Lower lobe of right lung (tissue), 2 donors: ENCODE results near the gene CEP164. TPM values are rescaled to one million over a fixed set of nuclear protein-coding genes. Genes with fewer than 3 reads are reported as not detected.

Source experiments
- ATAC-seq, 2 donors: fragments of 200-7000 bp; cut with Tn5 transposase; one replicate each; pipeline ENCODE4 v1.9.1; 2020 to 2022; ENCODE audit warnings: mild to moderate bottlenecking in 2 of 2, moderate library complexity in 2 of 2
- DNase-seq: peaks from one replicate; pipeline ENCODE4 v3.0.0-alpha.2; 2020
- H3K27ac ChIP-seq: fragments of 200-600 bp; one replicate; pipeline ENCODE4 v1.8.0; 2022
- H3K27me3 ChIP-seq: fragments of 200-600 bp; one replicate; pipeline ENCODE4 v1.8.0; 2022; ENCODE audit warnings: low read depth
- H3K36me3 ChIP-seq: fragments of 200-600 bp; one replicate; pipeline ENCODE4 v1.8.0; 2022; ENCODE audit warnings: mild to moderate bottlenecking
- H3K4me1 ChIP-seq: fragments of 200-600 bp; one replicate; pipeline ENCODE4 v1.8.0; 2022
- H3K4me3 ChIP-seq: fragments of 200-600 bp; one replicate; pipeline ENCODE4 v1.8.0; 2022; ENCODE audit warnings: mild to moderate bottlenecking
- H3K9me3 ChIP-seq: fragments of 200-600 bp; one replicate; pipeline ENCODE4 v1.8.0; 2022
- intact Hi-C: fragments of 100-400 bp; cut with DNase I; formaldehyde crosslinking; loops from one replicate; pipeline ENCODE4 v1.11.0; 2022
- total RNA-seq: library from RNA; stranded (reverse); fragmentation: NEBNext Ultra II Directional; extraction: Animal tissue kit (Norgen Biotek cat#: 25700); gene quantifications from one replicate; pipeline ENCODE4 v1.2.1, GENCODE V29; 2021
- TF ChIP-seq, protein P1 (sequence below): fragments of 200-600 bp; IDR thresholded peaks from one replicate; pipeline ENCODE4 v1.8.0; 2022; ENCODE audit warnings: antibody characterized with exemption, mild to moderate bottlenecking
- donor health status: DM: no; HTN: yes; CAD: no; lungs with severe emphysema.

Gene CEP164
- total RNA-seq, 1 donor from 2014 or later = 27.3 TPM

DNA sequence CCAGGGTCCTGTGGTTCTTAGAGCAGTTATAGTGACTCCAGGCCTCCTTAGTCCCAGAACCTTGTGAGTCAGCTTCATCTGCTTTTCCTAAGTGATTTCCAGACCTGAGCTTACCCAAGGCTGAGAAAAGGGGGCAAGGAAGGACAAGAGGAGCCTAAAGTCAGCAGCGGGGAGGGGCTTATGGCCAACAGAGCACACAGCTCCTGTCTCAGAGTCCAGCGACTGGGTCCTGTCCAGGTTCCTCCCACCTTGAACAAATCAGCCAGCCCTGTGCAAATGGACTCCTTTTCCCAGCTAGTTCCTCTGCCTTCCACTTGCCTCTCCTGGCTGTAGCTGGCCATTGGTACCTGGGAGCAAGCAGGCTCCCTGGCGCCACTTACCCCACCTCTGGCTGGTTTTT lies 22.5 kb upstream of the CEP164 start:
- intact Hi-C loops = no loop called here
- Histone ChIP-seq H3K4me3 (no peak overlapping the region), H3K4me1 (peaks cover 6% of the 10 kb centered on the region), H3K27ac (no peak overlapping the region), H3K27me3 (no peaks in the 10 kb centered on the region), H3K36me3 (no peaks in the 10 kb centered on the region), H3K9me3 (no peaks in the 10 kb centered on the region)
- TF ChIP-seq, protein P1, sequence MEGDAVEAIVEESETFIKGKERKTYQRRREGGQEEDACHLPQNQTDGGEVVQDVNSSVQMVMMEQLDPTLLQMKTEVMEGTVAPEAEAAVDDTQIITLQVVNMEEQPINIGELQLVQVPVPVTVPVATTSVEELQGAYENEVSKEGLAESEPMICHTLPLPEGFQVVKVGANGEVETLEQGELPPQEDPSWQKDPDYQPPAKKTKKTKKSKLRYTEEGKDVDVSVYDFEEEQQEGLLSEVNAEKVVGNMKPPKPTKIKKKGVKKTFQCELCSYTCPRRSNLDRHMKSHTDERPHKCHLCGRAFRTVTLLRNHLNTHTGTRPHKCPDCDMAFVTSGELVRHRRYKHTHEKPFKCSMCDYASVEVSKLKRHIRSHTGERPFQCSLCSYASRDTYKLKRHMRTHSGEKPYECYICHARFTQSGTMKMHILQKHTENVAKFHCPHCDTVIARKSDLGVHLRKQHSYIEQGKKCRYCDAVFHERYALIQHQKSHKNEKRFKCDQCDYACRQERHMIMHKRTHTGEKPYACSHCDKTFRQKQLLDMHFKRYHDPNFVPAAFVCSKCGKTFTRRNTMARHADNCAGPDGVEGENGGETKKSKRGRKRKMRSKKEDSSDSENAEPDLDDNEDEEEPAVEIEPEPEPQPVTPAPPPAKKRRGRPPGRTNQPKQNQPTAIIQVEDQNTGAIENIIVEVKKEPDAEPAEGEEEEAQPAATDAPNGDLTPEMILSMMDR = no peak
- ATAC-seq (no peak), DNase-seq (no peak)

DNA sequence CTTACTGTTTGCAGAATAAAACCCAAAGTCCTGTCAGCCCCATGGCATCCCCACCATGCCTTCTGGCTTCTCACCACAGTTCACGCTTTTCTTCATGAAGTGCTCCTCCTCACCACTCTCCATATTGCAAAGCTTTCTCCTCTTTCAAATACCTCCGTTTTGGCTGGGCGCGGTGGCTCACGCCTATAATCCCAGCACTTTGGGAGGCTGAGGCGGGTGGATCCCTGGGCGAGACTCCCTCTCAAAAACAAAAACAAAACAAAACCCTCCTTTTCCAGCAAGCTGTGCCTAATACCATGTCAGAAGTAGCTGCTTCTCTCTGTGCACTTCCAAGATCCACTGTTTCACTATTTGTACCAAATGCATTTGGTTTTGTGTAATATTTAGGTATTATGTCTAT lies 18.3 kb upstream of the CEP164 start:
- H3K4me1 ChIP-seq = peaks cover 13% of the 10 kb centered on the region
- no peak for ATAC-seq
- no peaks in the 10 kb centered on the region for H3K27me3 ChIP-seq
- TF ChIP-seq, protein P1 = no peak
- no peak overlapping the region for H3K4me3 ChIP-seq
- no peak for DNase-seq
- H3K36me3 ChIP-seq = no peaks in the 10 kb centered on the region
- intact Hi-C loops = no loop called here
- H3K9me3 ChIP-seq = no peaks in the 10 kb centered on the region
- no peak overlapping the region for H3K27ac ChIP-seq

DNA sequence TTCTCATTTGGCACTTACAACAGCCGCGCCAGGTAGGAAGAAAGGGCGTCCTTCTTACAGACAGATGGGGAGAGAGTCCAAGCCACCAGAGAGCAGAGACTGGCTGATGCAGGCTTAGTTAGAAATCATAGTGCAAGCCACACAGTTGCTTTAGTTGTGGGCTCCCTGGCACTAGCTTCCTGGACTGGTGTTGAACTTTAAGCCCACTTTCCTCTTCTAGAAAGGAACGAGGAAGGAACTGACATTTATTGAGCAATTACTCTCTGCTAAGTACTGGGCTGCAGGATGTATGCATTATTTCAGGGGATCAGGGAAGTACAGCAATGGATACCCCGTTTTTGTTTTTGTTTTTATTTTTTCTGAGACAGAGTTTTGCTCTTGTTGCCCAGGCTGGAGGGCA lies 14.6 kb upstream of the CEP164 start:
- TF ChIP-seq, protein P1 = no peak
- H3K27me3 ChIP-seq = no peaks in the 10 kb centered on the region
- H3K4me1 ChIP-seq = peaks cover 33% of the 10 kb centered on the region
- no peaks in the 10 kb centered on the region for H3K9me3 ChIP-seq
- intact Hi-C loops = no loop called here
- H3K36me3 ChIP-seq = no peaks in the 10 kb centered on the region
- ATAC-seq (peak in 1 of 2 donors; percentile 27), DNase-seq (no peak)
- H3K4me3 ChIP-seq = no peak overlapping the region
- H3K27ac ChIP-seq = no peak overlapping the region

DNA sequence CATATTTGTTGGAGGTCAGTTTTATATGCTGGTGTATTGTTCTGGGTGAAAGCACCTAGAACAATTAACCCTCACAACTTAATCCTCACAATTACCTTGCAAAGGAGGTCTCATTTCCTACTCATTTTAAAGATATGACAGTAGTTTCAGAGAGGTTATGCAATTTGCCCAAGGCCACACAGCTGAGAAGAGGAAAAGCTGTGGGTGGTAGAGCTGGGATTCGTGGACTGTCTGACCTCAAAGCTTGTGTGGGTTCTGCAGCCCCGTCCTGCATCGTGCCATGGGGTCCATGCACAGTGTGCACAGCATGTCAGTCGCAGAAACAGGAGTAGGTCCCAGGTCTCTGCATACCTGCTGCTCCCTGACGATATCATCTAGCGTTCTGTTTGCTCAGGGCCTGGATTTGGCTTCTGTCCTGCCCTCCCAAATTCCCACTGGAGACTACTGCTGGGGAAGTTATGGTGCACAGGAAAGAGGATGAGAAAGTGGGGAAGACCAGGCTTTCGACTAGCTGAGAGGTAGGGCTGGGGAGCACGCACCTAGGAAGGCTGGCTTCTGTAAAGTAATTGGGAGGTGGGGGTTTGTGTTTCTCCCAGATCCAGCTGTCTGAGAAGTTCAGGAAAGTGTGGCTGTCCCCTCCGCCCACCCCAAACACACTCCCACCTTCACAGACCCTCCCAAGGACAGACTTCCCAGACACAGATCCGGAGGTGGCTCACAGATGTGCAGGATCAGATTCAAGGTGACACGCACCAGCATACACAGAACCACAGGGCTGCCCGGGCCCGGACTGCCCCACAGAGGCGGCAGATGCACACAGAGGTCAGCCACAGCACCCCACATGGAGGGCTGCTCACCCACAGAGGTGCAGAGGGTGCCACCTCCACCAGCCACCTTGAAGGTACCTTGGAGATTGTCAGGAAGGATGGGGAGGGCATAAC lies 13.6 kb upstream of the CEP164 start:
- Histone ChIP-seq H3K27me3 (no peaks in the 10 kb centered on the region), H3K4me1 (peaks cover 33% of the 10 kb centered on the region), H3K9me3 (no peaks in the 10 kb centered on the region), H3K36me3 (no peaks in the 10 kb centered on the region), H3K4me3 (peak overlapping the region; percentile 78), H3K27ac (no peak overlapping the region)
- TF ChIP-seq, protein P1 = no peak
- intact Hi-C loops = no loop called here
- peak in 1 of 2 donors; percentile 10 for ATAC-seq
- no peak for DNase-seq

DNA sequence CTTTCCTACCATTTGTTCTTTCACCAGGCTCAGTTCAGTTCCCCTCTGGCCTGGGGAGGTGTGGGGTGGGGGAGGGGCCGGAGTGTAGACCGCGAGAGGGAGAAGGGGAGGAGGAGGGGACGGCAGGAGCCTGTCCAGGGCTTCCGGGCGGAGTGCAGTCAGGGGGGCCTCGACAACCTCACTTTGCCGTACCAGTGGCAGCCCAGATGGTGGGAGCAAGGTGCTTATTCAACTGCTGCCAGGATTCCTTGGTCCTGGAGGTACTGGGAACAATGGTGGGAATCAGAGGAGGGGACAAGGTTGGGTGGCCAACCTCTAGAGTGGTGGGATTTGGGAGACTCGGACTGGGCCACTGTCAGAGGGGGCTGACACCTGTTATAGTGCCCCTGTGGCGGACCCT lies 12.8 kb upstream of the CEP164 start:
- ATAC-seq = peak; percentile 23 to 30

More for the DNA sequence above, 12.8 kb upstream of the CEP164 start:
- no peaks in the 10 kb centered on the region for H3K36me3 ChIP-seq
- peak overlapping the region; percentile 78 for H3K4me3 ChIP-seq
- no peak for DNase-seq
- TF ChIP-seq, protein P1 = no peak
- peaks cover 33% of the 10 kb centered on the region for H3K4me1 ChIP-seq
- intact Hi-C loops = no loop called here
- H3K9me3 ChIP-seq = no peaks in the 10 kb centered on the region
- H3K27ac ChIP-seq = no peak overlapping the region
- no peaks in the 10 kb centered on the region for H3K27me3 ChIP-seq
